ENCODE measurements around the gene CACNB1.
"Not testable (repeated sequence)": the region's sequence is repeated elsewhere in the genome, so short reads cannot be mapped to it uniquely, and the experiment has no call there.

CACNB1 gene

DNA sequence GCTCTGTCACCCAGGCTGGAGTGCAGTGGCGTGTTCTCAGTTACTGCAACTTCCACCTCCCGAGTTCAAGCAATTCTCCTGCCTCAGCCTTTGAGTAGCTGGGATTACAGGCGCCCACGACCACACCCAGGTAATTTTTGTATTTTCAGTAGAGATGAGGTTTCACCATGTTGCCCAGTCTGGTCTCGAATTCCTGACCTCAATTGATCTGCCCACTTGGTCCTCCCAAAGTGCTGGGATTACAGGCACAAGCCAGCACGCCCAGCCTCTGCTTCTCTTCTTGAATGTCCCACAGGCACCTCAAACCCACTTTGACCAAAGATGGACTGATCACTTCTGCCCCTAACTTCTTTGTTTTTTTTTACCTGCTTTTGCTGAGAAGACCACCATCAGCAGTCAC lies 26.9 kb downstream of the CACNB1 start:
- peaks cover 6 to 17% of the 10 kb centered on the region in 2 experiments for H3K4me1 ChIP-seq (ENCODE audit: control insufficient read depth in 1 of 2, insufficient read depth in 1 of 2, low read depth in 1 of 2, low read length in 1 of 2)
- TF ChIP-seq, protein P1, sequence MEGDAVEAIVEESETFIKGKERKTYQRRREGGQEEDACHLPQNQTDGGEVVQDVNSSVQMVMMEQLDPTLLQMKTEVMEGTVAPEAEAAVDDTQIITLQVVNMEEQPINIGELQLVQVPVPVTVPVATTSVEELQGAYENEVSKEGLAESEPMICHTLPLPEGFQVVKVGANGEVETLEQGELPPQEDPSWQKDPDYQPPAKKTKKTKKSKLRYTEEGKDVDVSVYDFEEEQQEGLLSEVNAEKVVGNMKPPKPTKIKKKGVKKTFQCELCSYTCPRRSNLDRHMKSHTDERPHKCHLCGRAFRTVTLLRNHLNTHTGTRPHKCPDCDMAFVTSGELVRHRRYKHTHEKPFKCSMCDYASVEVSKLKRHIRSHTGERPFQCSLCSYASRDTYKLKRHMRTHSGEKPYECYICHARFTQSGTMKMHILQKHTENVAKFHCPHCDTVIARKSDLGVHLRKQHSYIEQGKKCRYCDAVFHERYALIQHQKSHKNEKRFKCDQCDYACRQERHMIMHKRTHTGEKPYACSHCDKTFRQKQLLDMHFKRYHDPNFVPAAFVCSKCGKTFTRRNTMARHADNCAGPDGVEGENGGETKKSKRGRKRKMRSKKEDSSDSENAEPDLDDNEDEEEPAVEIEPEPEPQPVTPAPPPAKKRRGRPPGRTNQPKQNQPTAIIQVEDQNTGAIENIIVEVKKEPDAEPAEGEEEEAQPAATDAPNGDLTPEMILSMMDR (IDR thresholded peaks at IDR 0.05): no peak
- H3K27me3 ChIP-seq: peaks cover 41% of the 10 kb centered on the region
- H3K9me3 ChIP-seq: no peaks in the 10 kb centered on the region
- H3K4me3 ChIP-seq (ENCODE audit: low read depth in 1 of 2, low read length in 1 of 2): no peak overlapping the region
- H3K27ac ChIP-seq: no peak overlapping the region
- no peaks in the 10 kb centered on the region for H3K36me3 ChIP-seq

DNA sequence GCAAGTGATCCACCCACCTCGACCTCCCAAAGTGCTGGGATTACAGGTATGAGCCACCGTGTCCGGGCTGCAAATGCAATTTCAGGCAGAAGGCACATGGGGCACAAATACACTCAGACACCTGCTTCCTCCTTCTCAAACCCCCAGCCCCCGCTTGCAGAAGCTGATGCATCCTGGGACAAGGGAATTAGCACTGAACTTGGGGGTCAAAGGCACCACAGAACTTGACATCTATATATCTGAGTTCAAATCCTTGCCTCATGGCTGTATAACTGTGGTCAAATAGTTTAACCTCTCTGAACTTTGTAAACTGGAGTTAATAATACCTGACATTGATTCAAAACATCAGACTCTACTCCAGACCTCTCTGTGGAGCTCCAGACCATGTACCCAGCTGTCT lies 27.4 kb downstream of the CACNB1 start:
- Histone ChIP-seq H3K9me3 (no peaks in the 10 kb centered on the region), H3K4me3 (ENCODE audit: low read depth in 1 of 2, low read length in 1 of 2) (no peak overlapping the region), H3K27ac (no peak overlapping the region), H3K27me3 (peaks cover 41% of the 10 kb centered on the region), H3K4me1 (ENCODE audit: control insufficient read depth in 1 of 2, insufficient read depth in 1 of 2, low read depth in 1 of 2, low read length in 1 of 2) (peaks cover 10 to 20% of the 10 kb centered on the region in 2 experiments), H3K36me3 (no peaks in the 10 kb centered on the region)
- TF ChIP-seq, protein P1 (IDR thresholded peaks at IDR 0.05): no peak

DNA sequence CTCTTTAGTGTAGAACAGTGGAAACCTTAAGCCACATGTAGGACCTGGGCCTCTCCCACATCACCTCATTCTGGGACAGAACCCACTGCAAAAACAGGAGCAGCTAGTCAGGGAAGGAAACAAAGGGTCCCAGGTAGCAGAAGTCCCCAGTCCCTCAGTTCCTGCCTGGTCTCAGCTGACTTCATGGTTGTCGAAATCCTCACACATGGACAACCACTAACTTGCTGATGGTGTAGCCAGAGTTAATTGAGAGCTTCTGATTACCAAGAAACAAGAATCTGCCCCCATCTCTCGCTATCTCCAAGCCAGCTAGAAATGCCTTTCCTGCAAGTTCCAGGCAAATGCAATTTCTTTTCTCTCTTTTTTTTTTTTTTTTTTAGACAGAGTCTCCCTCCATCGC lies 28.0 kb downstream of the CACNB1 start:
- no peaks in the 10 kb centered on the region for H3K36me3 ChIP-seq
- H3K4me1 ChIP-seq (ENCODE audit: control insufficient read depth in 1 of 2, insufficient read depth in 1 of 2, low read depth in 1 of 2, low read length in 1 of 2): peaks cover 13 to 22% of the 10 kb centered on the region in 2 experiments
- H3K27me3 ChIP-seq: peaks cover 45% of the 10 kb centered on the region
- no peaks in the 10 kb centered on the region for H3K9me3 ChIP-seq
- no peak overlapping the region for H3K27ac ChIP-seq
- TF ChIP-seq, protein P1 (IDR thresholded peaks at IDR 0.05): no peak
- H3K4me3 ChIP-seq (ENCODE audit: low read depth in 1 of 2, low read length in 1 of 2): no peak overlapping the region

DNA sequence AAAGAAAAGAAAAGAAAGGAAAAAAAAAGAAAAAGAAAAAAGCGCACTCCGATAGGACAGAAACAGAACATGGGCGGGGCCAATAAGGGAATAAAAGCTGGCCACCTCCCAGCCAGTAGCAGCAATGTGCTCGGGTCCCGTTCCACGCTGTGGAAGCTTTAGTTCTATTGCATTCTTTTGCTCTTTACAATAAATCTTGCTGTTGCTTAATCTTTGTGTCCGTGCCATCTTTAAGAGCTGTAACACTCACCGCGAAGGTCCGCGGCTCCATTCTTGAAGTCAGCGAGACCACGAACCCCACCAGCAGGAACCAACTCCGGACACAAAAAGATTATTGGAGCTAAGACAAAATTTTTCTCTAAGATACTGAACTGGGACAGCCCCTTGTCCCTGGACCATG lies 28.4 kb downstream of the CACNB1 start:
- Histone ChIP-seq H3K27me3 (peaks cover 47% of the 10 kb centered on the region), H3K4me3 (ENCODE audit: low read depth in 1 of 2, low read length in 1 of 2) (no peak overlapping the region), H3K36me3 (no peaks in the 10 kb centered on the region), H3K9me3 (no peaks in the 10 kb centered on the region), H3K4me1 (ENCODE audit: control insufficient read depth in 1 of 2, insufficient read depth in 1 of 2, low read depth in 1 of 2, low read length in 1 of 2) (peaks cover 13 to 22% of the 10 kb centered on the region in 2 experiments), H3K27ac (no peak overlapping the region)
- TF ChIP-seq, protein P1 (IDR thresholded peaks at IDR 0.05): no peak

DNA sequence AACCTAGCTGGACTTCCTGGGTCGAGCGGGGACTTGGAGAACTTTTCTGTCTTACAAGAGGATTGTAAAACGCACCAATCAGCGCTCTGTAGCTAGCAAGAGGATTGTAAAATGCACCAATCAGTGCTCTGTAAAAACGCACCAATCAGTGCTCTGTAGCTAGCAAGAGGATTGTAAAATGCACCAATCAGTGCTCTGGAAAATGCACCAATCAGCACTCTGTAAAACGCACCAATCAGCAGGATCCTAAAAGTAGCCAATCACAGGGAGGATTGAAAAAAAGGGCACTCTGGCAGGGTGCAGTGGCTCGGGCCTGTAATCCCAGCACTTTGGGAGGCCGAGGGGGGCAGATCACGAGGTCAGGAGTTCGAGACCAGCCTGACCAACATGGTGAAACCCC lies 29.0 kb downstream of the CACNB1 start:
- H3K4me3 ChIP-seq (ENCODE audit: low read depth in 1 of 2, low read length in 1 of 2); H3K36me3 ChIP-seq; H3K27ac ChIP-seq; H3K9me3 ChIP-seq: not testable (repeated sequence)
- Histone ChIP-seq H3K27me3 (peaks cover 47% of the 10 kb centered on the region), H3K4me1 (ENCODE audit: control insufficient read depth in 1 of 2, insufficient read depth in 1 of 2, low read depth in 1 of 2, low read length in 1 of 2) (peaks cover 13 to 22% of the 10 kb centered on the region in 2 experiments)

DNA sequence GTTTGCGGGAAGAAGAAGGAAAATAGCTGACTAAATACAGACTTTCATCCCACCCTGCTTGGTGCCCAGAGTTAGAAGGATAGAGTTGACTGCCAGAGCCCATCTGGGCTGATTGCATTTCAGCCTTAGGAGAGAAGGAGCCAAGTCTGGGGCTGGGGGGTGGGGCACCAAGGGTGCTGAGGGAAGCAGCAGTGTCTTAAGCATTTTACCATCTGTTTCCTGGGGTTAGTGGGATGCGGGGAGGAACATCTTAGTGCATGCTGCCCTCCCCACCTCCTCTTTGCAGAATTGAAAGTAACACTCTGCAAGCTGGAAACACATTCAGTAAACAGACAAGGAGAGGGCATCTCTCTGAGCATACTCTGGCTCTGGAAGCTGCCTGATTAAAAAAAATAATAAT lies 30.0 kb downstream of the CACNB1 start:
- H3K4me1 ChIP-seq (ENCODE audit: control insufficient read depth in 1 of 2, insufficient read depth in 1 of 2, low read depth in 1 of 2, low read length in 1 of 2): peaks cover 13 to 22% of the 10 kb centered on the region in 2 experiments
- H3K27me3 ChIP-seq: peaks cover 47% of the 10 kb centered on the region

More for the DNA sequence above, 30.0 kb downstream of the CACNB1 start:
- Histone ChIP-seq H3K4me3 (ENCODE audit: low read depth in 1 of 2, low read length in 1 of 2) (no peak overlapping the region), H3K27ac (no peak overlapping the region), H3K36me3 (no peaks in the 10 kb centered on the region), H3K9me3 (no peaks in the 10 kb centered on the region)
- TF ChIP-seq, protein P1 (IDR thresholded peaks at IDR 0.05): no peak
